HCT116 (cell line): ENCODE results near the gene GABBR1. TPM values are rescaled to one million over a fixed set of nuclear protein-coding genes. Genes with fewer than 3 reads are reported as not detected.

Source experiments
- ATAC-seq: fragments of 200-7000 bp; cut with Tn5 transposase; 2 replicates; pipeline ENCODE4 v1.9.1; 2020; ENCODE audit warnings: mild to moderate bottlenecking, moderate library complexity
- BruUV-seq: library from RNA; stranded (reverse); fragments of 400-500 nt; replicated peaks from 2 replicates; lab custom pipeline; 2021; lab: Mats Ljungman, UMichigan
- CTCF ChIA-PET: fragments of 300-600 bp; sonication (Branson Sonifier 250); formaldehyde crosslinking; loops from one replicate; lab custom pipeline; 2021; ENCODE audit warnings: antibody characterized with exemption; lab: Charles Lee
- POLR2A ChIA-PET: fragments of 300-600, 350-600 bp; sonication (Branson Sonifier 250); formaldehyde crosslinking; loops from one replicate; lab custom pipeline; 2021; ENCODE audit warnings: antibody characterized with exemption; lab: Charles Lee
- RAD21 ChIA-PET, 2 experiments: fragments of 300-600 bp; sonication (Branson Sonifier 250); formaldehyde crosslinking; loops; one replicate each; lab custom pipeline; 2023; ENCODE audit warnings: low total read pairs in 2 of 2; ENCODE audit not compliant: uncharacterized antibody in 2 of 2, unreplicated experiment in 2 of 2, low non-redundant PET in 1 of 2; lab: Charles Lee
- DNase-seq: peaks from one replicate; pipeline ENCODE4 v3.0.0-alpha.2; 2010; ENCODE audit warnings: low read depth, low spot score
- H2AFZ ChIP-seq: fragments of 200-600 bp; shearing (Covaris generic), sonication (generic); 2 replicates; pipeline ENCODE4 v1.6.1; 2017; ENCODE audit warnings: low read depth, mixed run types, mixed read lengths, antibody characterized with exemption, low read length; ENCODE audit not compliant: poor library complexity, severe bottlenecking
- H3K27ac ChIP-seq: 2 replicates; pipeline ENCODE4 v1.5.1; 2012; ENCODE audit warnings: low read depth, low read length
- H3K27me3 ChIP-seq: fragments of 200-600 bp; sonication (generic); 2 replicates; pipeline ENCODE4 v1.6.1; 2016; ENCODE audit warnings: mixed run types, low read length, mixed read lengths; ENCODE audit not compliant: insufficient read depth
- H3K36me3 ChIP-seq, 2 experiments: fragments of 200-500 bp in 1 of 2; fragments of 200-600 bp in 1 of 2; sonication (Bioruptor generic) in 1 of 2; sonication (generic) in 1 of 2; 2 replicates each; pipeline versions ENCODE4 v1.5.1 to v1.6.1; 2014 to 2016; ENCODE audit warnings: low read length in 2 of 2, inconsistent platforms in 1 of 2, mixed read lengths in 1 of 2, mixed run types in 1 of 2; ENCODE audit not compliant: insufficient read depth in 2 of 2, control insufficient read depth in 1 of 2
- H3K4me1 ChIP-seq, 2 experiments: fragments of 200-600 bp in 1 of 2; sonication (generic) in 1 of 2; 2 replicates each; pipeline versions ENCODE4 v1.5.1 to v1.6.1; 2012 to 2017; ENCODE audit warnings: low read length in 2 of 2, inconsistent platforms in 1 of 2, mild to moderate bottlenecking in 1 of 2, mixed read lengths in 1 of 2, mixed run types in 1 of 2, moderate library complexity in 1 of 2; ENCODE audit not compliant: insufficient read depth in 2 of 2, control insufficient read depth in 1 of 2
- H3K4me2 ChIP-seq: fragments of 200-600 bp; sonication (generic); 2 replicates; pipeline ENCODE4 v1.6.1; 2017; ENCODE audit warnings: mixed run types, low read length, mixed read lengths
- H3K4me3 ChIP-seq, 2 experiments: fragments of 200-600 bp in 1 of 2; sonication (generic) in 1 of 2; replicated peaks in 1 of 2; 2 replicates each; pipeline ENCODE4 v1.5.1; 2011 to 2016; ENCODE audit warnings: low read length in 2 of 2, control low read depth in 1 of 2, low read depth in 1 of 2, mild to moderate bottlenecking in 1 of 2, mixed read lengths in 1 of 2, mixed run types in 1 of 2
- H3K79me2 ChIP-seq: fragments of 200-600 bp; sonication (generic); 2 replicates; pipeline ENCODE4 v1.6.1; 2017; ENCODE audit warnings: mild to moderate bottlenecking, mixed run types, low read length, moderate library complexity, mixed read lengths; ENCODE audit not compliant: insufficient read depth
- H3K9ac ChIP-seq: fragments of 200-600 bp; sonication (generic); 2 replicates; pipeline ENCODE4 v1.6.1; 2016; ENCODE audit warnings: low read length, mixed read lengths
- H3K9me2 ChIP-seq: fragments of 200-600 bp; sonication (generic), shearing (Covaris generic); 2 replicates; pipeline ENCODE4 v1.6.1; 2017; ENCODE audit warnings: mixed run types, mild to moderate bottlenecking, moderate library complexity; ENCODE audit not compliant: insufficient read depth
- H3K9me3 ChIP-seq, 2 experiments: fragments of 200-500 bp in 1 of 2; fragments of 200-600 bp in 1 of 2; sonication (Bioruptor generic) in 1 of 2; sonication (generic) in 1 of 2; 2 replicates each; pipeline ENCODE4 v1.6.1; 2014 to 2017; ENCODE audit warnings: low read length in 2 of 2, mixed read lengths in 2 of 2, inconsistent platforms in 1 of 2, low read depth in 1 of 2, mild to moderate bottlenecking in 1 of 2, mixed run types in 1 of 2, moderate library complexity in 1 of 2; ENCODE audit not compliant: control insufficient read depth in 1 of 2, insufficient read depth in 1 of 2
- H4K20me1 ChIP-seq: fragments of 200-600 bp; sonication (generic), shearing (Covaris generic); 2 replicates; pipeline ENCODE4 v1.6.1; 2017; ENCODE audit warnings: mixed run types, mild to moderate bottlenecking, moderate library complexity; ENCODE audit not compliant: insufficient read depth
- CEBPB ChIP-seq: IDR thresholded peaks from 2 replicates; pipeline ENCODE4 v1.6.1; 2012; ENCODE audit warnings: low read depth
- EGR1 ChIP-seq: IDR thresholded peaks from 2 replicates; pipeline ENCODE4 v1.6.1; 2012; ENCODE audit warnings: low read depth
- EZH2phosphoT487 ChIP-seq: fragments of 200-600 bp; IDR thresholded peaks from 2 replicates; pipeline ENCODE4 v1.6.1; 2018; ENCODE audit warnings: antibody characterized with exemption, borderline replicate concordance
- JUND ChIP-seq: IDR thresholded peaks from 2 replicates; pipeline ENCODE4 v1.6.1; 2012
- POLR2A ChIP-seq: IDR thresholded peaks from 2 replicates; pipeline ENCODE4 v1.7.0; 2011; ENCODE audit warnings: borderline replicate concordance; ENCODE audit not compliant: insufficient read depth, insufficient read length; ENCODE audit errors: extremely low read depth
- RAD21 ChIP-seq: IDR thresholded peaks from 2 replicates; pipeline ENCODE4 v1.6.1; 2012; ENCODE audit warnings: low read depth, mild to moderate bottlenecking
- SIN3A ChIP-seq: IDR thresholded peaks from 2 replicates; pipeline ENCODE4 v1.6.1; 2012; ENCODE audit warnings: low read depth
- SP1 ChIP-seq: IDR thresholded peaks from 2 replicates; pipeline ENCODE4 v1.6.1; 2012; ENCODE audit warnings: low read depth
- YY1 ChIP-seq: IDR thresholded peaks from 2 replicates; pipeline ENCODE4 v1.6.1; 2011; ENCODE audit warnings: low read length, low read depth, moderate library complexity, mild to moderate bottlenecking; ENCODE audit not compliant: insufficient replicate concordance; ENCODE audit errors: extremely low read depth
- ZFX ChIP-seq: fragments of 450-650 bp; IDR thresholded peaks from 2 replicates; pipeline ENCODE4 v1.6.1; 2017
- intact Hi-C: fragments of 100-400 bp; cut with micrococcal nuclease; formaldehyde crosslinking; loops from 2 replicates; pipeline ENCODE4 v1.10.0; 2022
- total RNA-seq: library from RNA; stranded (reverse); gene quantifications from one replicate; pipeline ENCODE4 v1.2.1, GENCODE V29; 2021; ENCODE audit not compliant: unreplicated experiment
- TF ChIP-seq, protein P1 (sequence below): IDR thresholded peaks from 2 replicates; pipeline ENCODE4 v1.6.1; 2012
- TF ChIP-seq, protein P2 (sequence below), 3 experiments: fragments of 200-600 bp in 1 of 3; sonication (generic) in 1 of 3; IDR thresholded peaks in 2 of 3; conservative IDR thresholded peaks in 1 of 3; 2 replicates each; pipeline ENCODE4 v1.5.1; 2012 to 2017; ENCODE audit warnings: low read depth in 2 of 3, low read length in 2 of 3, antibody characterized with exemption in 1 of 3, borderline replicate concordance in 1 of 3, control low read depth in 1 of 3, mild to moderate bottlenecking in 1 of 3, mixed read lengths in 1 of 3, mixed run types in 1 of 3, moderate library complexity in 1 of 3; ENCODE audit not compliant: insufficient read depth in 1 of 3
- TF ChIP-seq, protein P3 (sequence below): IDR thresholded peaks from 2 replicates; pipeline ENCODE4 v1.6.1; 2011; ENCODE audit warnings: mild to moderate bottlenecking, low read length, moderate library complexity; ENCODE audit not compliant: insufficient replicate concordance; ENCODE audit errors: extremely low read depth

Gene GABBR1
- total RNA-seq, 1 experiment from 2014 or later = 43.4 TPM

DNA sequence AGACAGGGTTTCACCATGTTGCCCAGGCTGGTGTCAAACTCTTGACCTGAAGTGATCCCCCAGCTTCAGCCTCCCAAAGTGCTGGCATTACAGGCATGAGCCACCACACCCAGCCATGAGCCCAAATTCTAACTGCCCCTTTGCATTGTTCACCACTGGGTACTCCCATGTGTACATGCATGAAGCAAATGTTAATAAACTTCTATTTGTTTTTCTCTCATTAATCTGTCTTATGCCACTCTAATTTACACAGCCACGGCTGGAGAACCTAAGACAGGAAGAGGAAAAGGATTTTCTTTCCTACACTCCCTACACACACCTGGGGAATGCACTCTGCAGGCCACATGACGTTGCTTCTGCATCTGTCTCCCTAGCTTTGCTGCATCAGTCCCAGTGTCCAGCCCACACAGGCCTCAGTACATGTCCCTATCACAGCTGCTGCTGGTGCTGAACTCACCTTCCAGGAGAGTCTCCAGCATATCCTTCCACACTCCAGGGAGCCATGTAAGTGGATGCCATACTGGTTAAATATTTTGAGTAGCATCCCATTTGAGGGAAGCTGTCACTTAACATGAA lies 34.7 kb downstream of the GABBR1 start:
- Histone ChIP-seq H2AFZ (no peak overlapping the region), H3K79me2 (no peaks in the 10 kb centered on the region), H3K4me2 (no peak overlapping the region), H3K4me3 (no peak overlapping the region), H3K36me3 (peaks cover 0 to 5% of the 10 kb centered on the region in 2 experiments; a peak in 2 of 4 replicates), H3K9me3 (no peaks in the 10 kb centered on the region), H3K27me3 (no peaks in the 10 kb centered on the region), H3K9ac (no peak overlapping the region), H3K4me1 (no peaks in the 10 kb centered on the region), H4K20me1 (no peaks in the 10 kb centered on the region), H3K27ac (no peak overlapping the region), H3K9me2 (no peaks in the 10 kb centered on the region)
- BruUV-seq = no TSS peak
- POLR2A ChIA-PET = no interaction called here
- RAD21 ChIA-PET = no interaction called here
- TF ChIP-seq, protein P1, sequence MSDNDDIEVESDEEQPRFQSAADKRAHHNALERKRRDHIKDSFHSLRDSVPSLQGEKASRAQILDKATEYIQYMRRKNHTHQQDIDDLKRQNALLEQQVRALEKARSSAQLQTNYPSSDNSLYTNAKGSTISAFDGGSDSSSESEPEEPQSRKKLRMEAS = no peak
- TF ChIP-seq ZFX = no peak
- TF ChIP-seq, protein P2, sequence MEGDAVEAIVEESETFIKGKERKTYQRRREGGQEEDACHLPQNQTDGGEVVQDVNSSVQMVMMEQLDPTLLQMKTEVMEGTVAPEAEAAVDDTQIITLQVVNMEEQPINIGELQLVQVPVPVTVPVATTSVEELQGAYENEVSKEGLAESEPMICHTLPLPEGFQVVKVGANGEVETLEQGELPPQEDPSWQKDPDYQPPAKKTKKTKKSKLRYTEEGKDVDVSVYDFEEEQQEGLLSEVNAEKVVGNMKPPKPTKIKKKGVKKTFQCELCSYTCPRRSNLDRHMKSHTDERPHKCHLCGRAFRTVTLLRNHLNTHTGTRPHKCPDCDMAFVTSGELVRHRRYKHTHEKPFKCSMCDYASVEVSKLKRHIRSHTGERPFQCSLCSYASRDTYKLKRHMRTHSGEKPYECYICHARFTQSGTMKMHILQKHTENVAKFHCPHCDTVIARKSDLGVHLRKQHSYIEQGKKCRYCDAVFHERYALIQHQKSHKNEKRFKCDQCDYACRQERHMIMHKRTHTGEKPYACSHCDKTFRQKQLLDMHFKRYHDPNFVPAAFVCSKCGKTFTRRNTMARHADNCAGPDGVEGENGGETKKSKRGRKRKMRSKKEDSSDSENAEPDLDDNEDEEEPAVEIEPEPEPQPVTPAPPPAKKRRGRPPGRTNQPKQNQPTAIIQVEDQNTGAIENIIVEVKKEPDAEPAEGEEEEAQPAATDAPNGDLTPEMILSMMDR (IDR thresholded peaks at IDR 0.05 in 2 of 3, conservative IDR thresholded peaks at IDR 0.05 in 1 of 3; ENCODE audit: borderline replicate concordance in 1 of 3, insufficient read depth in 1 of 3, low read depth in 2 of 3, low read length in 2 of 3) = no peak
- no peak for TF ChIP-seq YY1
- no peak for TF ChIP-seq POLR2A
- TF ChIP-seq SIN3A = no peak
- ATAC-seq = no peak
- no peak for DNase-seq
- CTCF ChIA-PET = no interaction called here
- intact Hi-C loops = no loop called here

- ChIA-PET POLR2A (no interaction called here), RAD21 (no interaction called here), CTCF (no interaction called here)
- ATAC-seq (no peak), DNase-seq (no peak)
- Histone ChIP-seq H3K27ac (no peak overlapping the region), H4K20me1 (no peaks in the 10 kb centered on the region), H3K79me2 (no peaks in the 10 kb centered on the region), H3K9me3 (no peaks in the 10 kb centered on the region), H3K4me2 (no peak overlapping the region), H3K4me1 (no peaks in the 10 kb centered on the region), H3K9ac (no peak overlapping the region), H3K9me2 (no peaks in the 10 kb centered on the region), H2AFZ (no peak overlapping the region), H3K4me3 (no peak overlapping the region), H3K36me3 (peaks cover 0 to 5% of the 10 kb centered on the region in 2 experiments; a peak in 2 of 4 replicates), H3K27me3 (no peaks in the 10 kb centered on the region)
- intact Hi-C loops = no loop called here
- no TSS peak for BruUV-seq
- TF ChIP-seq EZH2phosphoT487 (no peak), RAD21 (no peak), EGR1 (no peak), CEBPB (no peak), JUND (no peak), SP1 (no peak)
- TF ChIP-seq, protein P3, sequence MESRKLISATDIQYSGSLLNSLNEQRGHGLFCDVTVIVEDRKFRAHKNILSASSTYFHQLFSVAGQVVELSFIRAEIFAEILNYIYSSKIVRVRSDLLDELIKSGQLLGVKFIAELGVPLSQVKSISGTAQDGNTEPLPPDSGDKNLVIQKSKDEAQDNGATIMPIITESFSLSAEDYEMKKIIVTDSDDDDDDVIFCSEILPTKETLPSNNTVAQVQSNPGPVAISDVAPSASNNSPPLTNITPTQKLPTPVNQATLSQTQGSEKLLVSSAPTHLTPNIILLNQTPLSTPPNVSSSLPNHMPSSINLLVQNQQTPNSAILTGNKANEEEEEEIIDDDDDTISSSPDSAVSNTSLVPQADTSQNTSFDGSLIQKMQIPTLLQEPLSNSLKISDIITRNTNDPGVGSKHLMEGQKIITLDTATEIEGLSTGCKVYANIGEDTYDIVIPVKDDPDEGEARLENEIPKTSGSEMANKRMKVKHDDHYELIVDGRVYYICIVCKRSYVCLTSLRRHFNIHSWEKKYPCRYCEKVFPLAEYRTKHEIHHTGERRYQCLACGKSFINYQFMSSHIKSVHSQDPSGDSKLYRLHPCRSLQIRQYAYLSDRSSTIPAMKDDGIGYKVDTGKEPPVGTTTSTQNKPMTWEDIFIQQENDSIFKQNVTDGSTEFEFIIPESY = no peak
- TF ChIP-seq, protein P2 (IDR thresholded peaks at IDR 0.05 in 2 of 3, conservative IDR thresholded peaks at IDR 0.05 in 1 of 3; ENCODE audit: borderline replicate concordance in 1 of 3, insufficient read depth in 1 of 3, low read depth in 2 of 3, low read length in 2 of 3) = no peak
Observed at GRCh38 chr6:29597184-29597583, 35.8 kb downstream of the GABBR1 start.
